ENCODE results near the gene LRRC73. TPM values are rescaled to one million over a fixed set of nuclear protein-coding genes. Genes with fewer than 3 reads are reported as not detected.

LRRC73 gene
- total and polyA plus RNA-seq, 2 of the 8 experiments (the other 6 are each of a cell fraction or from before 2014, with no cell fraction given), result 0.24 to 0.26 TPM

DNA sequence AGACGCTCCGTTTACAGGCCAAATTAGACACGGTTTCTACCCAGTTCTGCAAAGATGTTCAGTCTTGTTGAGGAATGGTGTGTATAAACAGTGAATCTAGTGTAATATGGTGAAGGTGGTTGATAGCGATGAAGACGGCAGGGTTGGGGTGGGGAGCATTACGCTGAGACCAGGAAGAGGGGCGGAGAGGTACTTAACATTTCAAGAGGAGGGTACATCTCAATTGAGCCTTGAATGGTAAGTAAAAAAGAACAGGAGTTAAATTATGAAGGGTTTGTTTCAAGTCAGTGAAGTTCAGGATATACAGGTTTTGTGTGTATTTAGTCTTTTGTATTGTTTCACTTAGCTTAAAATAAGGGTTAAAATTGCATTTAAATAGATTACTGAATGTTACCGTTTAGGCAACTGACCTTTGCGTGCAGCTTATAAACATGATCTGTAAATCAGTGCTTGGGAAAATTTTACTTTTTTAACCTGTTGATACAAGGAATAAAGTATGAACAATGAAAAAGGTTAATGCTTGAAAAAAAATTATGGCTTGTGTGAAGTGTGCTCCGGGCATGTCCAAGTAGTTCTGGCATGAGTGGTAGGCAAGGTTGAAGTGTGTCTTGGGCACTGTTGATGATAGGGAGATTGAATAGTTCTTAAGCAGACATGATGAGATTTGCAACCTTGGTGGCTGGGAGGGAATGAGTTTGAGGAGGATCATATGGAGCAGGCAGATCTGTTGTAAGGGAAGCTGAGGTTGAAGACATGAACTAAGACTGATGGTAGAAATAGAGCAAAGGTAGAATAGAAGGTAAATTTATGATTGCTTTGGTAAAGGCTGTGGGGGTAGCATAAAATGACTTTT lies 7.6 kb upstream of the LRRC73 start (continued):
- no peak for TF ChIP-seq SRF (IDR thresholded peaks at IDR 0.05; ENCODE audit: low read depth, low read length)
- TF ChIP-seq, protein P1, sequence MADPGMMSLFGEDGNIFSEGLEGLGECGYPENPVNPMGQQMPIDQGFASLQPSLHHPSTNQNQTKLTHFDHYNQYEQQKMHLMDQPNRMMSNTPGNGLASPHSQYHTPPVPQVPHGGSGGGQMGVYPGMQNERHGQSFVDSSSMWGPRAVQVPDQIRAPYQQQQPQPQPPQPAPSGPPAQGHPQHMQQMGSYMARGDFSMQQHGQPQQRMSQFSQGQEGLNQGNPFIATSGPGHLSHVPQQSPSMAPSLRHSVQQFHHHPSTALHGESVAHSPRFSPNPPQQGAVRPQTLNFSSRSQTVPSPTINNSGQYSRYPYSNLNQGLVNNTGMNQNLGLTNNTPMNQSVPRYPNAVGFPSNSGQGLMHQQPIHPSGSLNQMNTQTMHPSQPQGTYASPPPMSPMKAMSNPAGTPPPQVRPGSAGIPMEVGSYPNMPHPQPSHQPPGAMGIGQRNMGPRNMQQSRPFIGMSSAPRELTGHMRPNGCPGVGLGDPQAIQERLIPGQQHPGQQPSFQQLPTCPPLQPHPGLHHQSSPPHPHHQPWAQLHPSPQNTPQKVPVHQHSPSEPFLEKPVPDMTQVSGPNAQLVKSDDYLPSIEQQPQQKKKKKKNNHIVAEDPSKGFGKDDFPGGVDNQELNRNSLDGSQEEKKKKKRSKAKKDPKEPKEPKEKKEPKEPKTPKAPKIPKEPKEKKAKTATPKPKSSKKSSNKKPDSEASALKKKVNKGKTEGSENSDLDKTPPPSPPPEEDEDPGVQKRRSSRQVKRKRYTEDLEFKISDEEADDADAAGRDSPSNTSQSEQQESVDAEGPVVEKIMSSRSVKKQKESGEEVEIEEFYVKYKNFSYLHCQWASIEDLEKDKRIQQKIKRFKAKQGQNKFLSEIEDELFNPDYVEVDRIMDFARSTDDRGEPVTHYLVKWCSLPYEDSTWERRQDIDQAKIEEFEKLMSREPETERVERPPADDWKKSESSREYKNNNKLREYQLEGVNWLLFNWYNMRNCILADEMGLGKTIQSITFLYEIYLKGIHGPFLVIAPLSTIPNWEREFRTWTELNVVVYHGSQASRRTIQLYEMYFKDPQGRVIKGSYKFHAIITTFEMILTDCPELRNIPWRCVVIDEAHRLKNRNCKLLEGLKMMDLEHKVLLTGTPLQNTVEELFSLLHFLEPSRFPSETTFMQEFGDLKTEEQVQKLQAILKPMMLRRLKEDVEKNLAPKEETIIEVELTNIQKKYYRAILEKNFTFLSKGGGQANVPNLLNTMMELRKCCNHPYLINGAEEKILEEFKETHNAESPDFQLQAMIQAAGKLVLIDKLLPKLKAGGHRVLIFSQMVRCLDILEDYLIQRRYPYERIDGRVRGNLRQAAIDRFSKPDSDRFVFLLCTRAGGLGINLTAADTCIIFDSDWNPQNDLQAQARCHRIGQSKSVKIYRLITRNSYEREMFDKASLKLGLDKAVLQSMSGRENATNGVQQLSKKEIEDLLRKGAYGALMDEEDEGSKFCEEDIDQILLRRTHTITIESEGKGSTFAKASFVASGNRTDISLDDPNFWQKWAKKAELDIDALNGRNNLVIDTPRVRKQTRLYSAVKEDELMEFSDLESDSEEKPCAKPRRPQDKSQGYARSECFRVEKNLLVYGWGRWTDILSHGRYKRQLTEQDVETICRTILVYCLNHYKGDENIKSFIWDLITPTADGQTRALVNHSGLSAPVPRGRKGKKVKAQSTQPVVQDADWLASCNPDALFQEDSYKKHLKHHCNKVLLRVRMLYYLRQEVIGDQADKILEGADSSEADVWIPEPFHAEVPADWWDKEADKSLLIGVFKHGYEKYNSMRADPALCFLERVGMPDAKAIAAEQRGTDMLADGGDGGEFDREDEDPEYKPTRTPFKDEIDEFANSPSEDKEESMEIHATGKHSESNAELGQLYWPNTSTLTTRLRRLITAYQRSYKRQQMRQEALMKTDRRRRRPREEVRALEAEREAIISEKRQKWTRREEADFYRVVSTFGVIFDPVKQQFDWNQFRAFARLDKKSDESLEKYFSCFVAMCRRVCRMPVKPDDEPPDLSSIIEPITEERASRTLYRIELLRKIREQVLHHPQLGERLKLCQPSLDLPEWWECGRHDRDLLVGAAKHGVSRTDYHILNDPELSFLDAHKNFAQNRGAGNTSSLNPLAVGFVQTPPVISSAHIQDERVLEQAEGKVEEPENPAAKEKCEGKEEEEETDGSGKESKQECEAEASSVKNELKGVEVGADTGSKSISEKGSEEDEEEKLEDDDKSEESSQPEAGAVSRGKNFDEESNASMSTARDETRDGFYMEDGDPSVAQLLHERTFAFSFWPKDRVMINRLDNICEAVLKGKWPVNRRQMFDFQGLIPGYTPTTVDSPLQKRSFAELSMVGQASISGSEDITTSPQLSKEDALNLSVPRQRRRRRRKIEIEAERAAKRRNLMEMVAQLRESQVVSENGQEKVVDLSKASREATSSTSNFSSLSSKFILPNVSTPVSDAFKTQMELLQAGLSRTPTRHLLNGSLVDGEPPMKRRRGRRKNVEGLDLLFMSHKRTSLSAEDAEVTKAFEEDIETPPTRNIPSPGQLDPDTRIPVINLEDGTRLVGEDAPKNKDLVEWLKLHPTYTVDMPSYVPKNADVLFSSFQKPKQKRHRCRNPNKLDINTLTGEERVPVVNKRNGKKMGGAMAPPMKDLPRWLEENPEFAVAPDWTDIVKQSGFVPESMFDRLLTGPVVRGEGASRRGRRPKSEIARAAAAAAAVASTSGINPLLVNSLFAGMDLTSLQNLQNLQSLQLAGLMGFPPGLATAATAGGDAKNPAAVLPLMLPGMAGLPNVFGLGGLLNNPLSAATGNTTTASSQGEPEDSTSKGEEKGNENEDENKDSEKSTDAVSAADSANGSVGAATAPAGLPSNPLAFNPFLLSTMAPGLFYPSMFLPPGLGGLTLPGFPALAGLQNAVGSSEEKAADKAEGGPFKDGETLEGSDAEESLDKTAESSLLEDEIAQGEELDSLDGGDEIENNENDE (IDR thresholded peaks at IDR 0.05; ENCODE audit: insufficient replicate concordance, low read length), result no peak
- no peak for TF ChIP-seq TAF7 (optimal IDR thresholded peaks at IDR 0.05; ENCODE audit: borderline replicate concordance, low read depth, low read length)
- no peak for TF ChIP-seq EGR1 (IDR thresholded peaks at IDR 0.05; ENCODE audit: borderline replicate concordance, low read depth, low read length)
- no peak for TF ChIP-seq CHD2 (IDR thresholded peaks at IDR 0.05; ENCODE audit: low read length)
- TF ChIP-seq SIN3A (conservative IDR thresholded peaks at IDR 0.05 in 1 of 2, IDR thresholded peaks at IDR 0.05 in 1 of 2; ENCODE audit: low read depth in 1 of 2, low read length in 2 of 2), result no peak
- no peak for TF ChIP-seq CBX5 (IDR thresholded peaks at IDR 0.05; ENCODE audit: low read depth, low read length)
- no peak for TF ChIP-seq POU5F1 (IDR thresholded peaks at IDR 0.05; ENCODE audit: low read depth, low read length)
- TF ChIP-seq, protein P2, sequence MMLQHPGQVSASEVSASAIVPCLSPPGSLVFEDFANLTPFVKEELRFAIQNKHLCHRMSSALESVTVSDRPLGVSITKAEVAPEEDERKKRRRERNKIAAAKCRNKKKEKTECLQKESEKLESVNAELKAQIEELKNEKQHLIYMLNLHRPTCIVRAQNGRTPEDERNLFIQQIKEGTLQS (IDR thresholded peaks at IDR 0.05; ENCODE audit: insufficient read depth, low read depth, low read length), result no peak
